ENCODE measurements around the gene LRRC56. TPM values are rescaled to one million over a fixed set of nuclear protein-coding genes. Genes with fewer than 3 reads are reported as not detected.

The LRRC56 gene
- total RNA-seq, 3 donors from 2014 or later = 0.16 to 1.6 (median 1.3) TPM

DNA sequence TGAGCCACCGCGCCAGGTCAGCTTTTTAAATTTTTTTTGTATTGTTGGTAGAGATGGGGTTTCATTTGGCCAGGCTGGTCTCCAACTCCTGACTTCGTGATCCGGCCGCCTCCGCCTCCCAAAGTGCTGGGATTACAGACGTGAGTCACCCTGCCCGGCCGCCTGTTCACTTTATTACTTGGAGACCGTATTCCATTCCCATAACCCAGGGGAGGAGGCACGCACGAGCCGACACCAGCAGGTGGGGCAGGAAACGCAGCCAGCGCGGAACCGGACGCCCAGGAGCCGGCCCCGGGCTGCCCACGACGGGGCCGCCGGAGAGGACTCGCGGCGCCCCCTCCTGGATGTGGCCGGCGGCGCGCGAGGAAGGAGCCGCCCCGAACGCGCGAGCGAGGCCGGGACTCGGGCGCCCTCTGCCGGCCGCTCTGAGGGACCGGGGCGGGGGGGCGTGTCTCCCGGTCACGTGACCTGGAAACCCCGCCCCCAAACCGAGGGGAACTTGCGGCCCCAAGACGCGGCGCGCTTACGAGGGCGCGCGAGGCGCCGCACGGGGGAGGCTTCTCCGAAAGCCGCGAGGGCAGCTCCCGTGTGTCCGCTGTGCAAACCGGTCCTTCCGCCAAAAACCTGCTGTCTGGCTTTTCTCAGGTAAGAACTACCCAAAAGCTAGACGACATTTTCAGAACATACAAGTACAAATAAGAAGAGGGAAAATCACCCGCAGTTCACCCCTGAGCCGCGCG is 18.7 kb upstream of the LRRC56 start:
- H3K36me3 ChIP-seq = no peaks in the 10 kb centered on the region
- peak; percentile 88 to 89 for DNase-seq (ENCODE audit: low spot score in 2 of 2)
- peaks cover 7 to 9% of the 10 kb centered on the region in 2 donors for H3K9me3 ChIP-seq
- H3K4me1 ChIP-seq = no peaks in the 10 kb centered on the region
- no peaks in the 10 kb centered on the region for H3K27me3 ChIP-seq
- peak overlapping the region in 2 of 3 donors; percentile 31 to 46 for H3K4me3 ChIP-seq
- intact Hi-C loops (cut with DNase I; ENCODE audit: low total_unique reads) = no loop called here
- H3K27ac ChIP-seq = peak overlapping the region; percentile 75 to 87
- no peak for TF ChIP-seq POLR2A (IDR thresholded peaks at IDR 0.05)
- TF ChIP-seq, protein P1, sequence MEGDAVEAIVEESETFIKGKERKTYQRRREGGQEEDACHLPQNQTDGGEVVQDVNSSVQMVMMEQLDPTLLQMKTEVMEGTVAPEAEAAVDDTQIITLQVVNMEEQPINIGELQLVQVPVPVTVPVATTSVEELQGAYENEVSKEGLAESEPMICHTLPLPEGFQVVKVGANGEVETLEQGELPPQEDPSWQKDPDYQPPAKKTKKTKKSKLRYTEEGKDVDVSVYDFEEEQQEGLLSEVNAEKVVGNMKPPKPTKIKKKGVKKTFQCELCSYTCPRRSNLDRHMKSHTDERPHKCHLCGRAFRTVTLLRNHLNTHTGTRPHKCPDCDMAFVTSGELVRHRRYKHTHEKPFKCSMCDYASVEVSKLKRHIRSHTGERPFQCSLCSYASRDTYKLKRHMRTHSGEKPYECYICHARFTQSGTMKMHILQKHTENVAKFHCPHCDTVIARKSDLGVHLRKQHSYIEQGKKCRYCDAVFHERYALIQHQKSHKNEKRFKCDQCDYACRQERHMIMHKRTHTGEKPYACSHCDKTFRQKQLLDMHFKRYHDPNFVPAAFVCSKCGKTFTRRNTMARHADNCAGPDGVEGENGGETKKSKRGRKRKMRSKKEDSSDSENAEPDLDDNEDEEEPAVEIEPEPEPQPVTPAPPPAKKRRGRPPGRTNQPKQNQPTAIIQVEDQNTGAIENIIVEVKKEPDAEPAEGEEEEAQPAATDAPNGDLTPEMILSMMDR (IDR thresholded peaks at IDR 0.05) = peak; percentile 55 to 100 (median 81)
- peak in 2 of 3 donors; percentile 43 to 49 for TF ChIP-seq POLR2AphosphoS5 (IDR thresholded peaks at IDR 0.05)

GRCh38 chr11:520428-521176 is 16.7 kb upstream of the LRRC56 start:
- H3K27ac ChIP-seq = no peak overlapping the region
- TF ChIP-seq POLR2AphosphoS5 (IDR thresholded peaks at IDR 0.05) (no peak), POLR2A (IDR thresholded peaks at IDR 0.05) (no peak)
- TF ChIP-seq, protein P1 (IDR thresholded peaks at IDR 0.05) = no peak
- H3K4me1 ChIP-seq = no peaks in the 10 kb centered on the region
- DNase-seq (ENCODE audit: low spot score in 2 of 2) = no peak
- intact Hi-C loops (cut with DNase I; ENCODE audit: low total_unique reads) = no loop called here
- H3K27me3 ChIP-seq = no peaks in the 10 kb centered on the region
- no peak overlapping the region for H3K4me3 ChIP-seq
- H3K9me3 ChIP-seq = peaks cover 7 to 9% of the 10 kb centered on the region in 2 donors
- no peaks in the 10 kb centered on the region for H3K36me3 ChIP-seq

- no peaks in the 10 kb centered on the region for H3K4me1 ChIP-seq
- no peaks in the 10 kb centered on the region for H3K36me3 ChIP-seq
- TF ChIP-seq, protein P1 (IDR thresholded peaks at IDR 0.05) = no peak
- TF ChIP-seq POLR2A (IDR thresholded peaks at IDR 0.05) (no peak), POLR2AphosphoS5 (IDR thresholded peaks at IDR 0.05) (no peak)
- no peak overlapping the region for H3K27ac ChIP-seq
- H3K4me3 ChIP-seq = no peak overlapping the region
- H3K27me3 ChIP-seq = no peaks in the 10 kb centered on the region
- intact Hi-C loops (cut with DNase I; ENCODE audit: low total_unique reads) = no loop called here
- peaks cover 7 to 8% of the 10 kb centered on the region in 2 donors for H3K9me3 ChIP-seq
- no peak for DNase-seq (ENCODE audit: low spot score in 2 of 2)
These were observed 16.1 kb upstream of the LRRC56 start for GRCh38 chr11:521177-521688.

DNA sequence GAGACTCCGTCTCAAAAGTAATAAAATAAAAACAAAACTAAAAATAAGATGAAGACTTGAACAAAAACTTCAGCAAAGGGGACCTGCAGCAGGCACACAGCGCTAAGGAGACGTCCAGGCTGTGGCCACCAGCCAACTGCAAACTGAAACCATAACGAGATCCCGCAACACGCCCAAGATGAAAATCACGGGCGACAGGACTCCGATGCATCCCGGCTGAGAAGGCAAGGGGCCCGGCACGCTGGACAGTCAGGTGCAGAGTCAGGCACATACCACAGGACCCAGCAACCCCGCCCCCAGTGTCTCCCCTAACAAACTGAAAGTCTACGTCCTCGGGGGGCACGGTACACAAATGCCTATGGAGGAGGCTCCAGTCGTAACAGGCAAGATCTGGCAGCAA is 11.1 kb upstream of the LRRC56 start:
- TF ChIP-seq POLR2A (IDR thresholded peaks at IDR 0.05) (no peak), POLR2AphosphoS5 (IDR thresholded peaks at IDR 0.05) (no peak)
- TF ChIP-seq, protein P1 (IDR thresholded peaks at IDR 0.05) = no peak
- Histone ChIP-seq H3K27me3 (no peaks in the 10 kb centered on the region), H3K9me3 (no peaks in the 10 kb centered on the region), H3K4me3 (peak overlapping the region in 2 of 3 donors; percentile 43 to 54), H3K27ac (no peak overlapping the region), H3K4me1 (no peaks in the 10 kb centered on the region), H3K36me3 (no peaks in the 10 kb centered on the region)
- intact Hi-C loops (cut with DNase I; ENCODE audit: low total_unique reads) = no loop called here
- DNase-seq (ENCODE audit: low spot score in 2 of 2) = no peak

Data from breast epithelium (tissue), 4 donors.